K562 (cell line): ENCODE results near the gene HDAC10. TPM values are rescaled to one million over a fixed set of nuclear protein-coding genes. Genes with fewer than 3 reads are reported as not detected.

ENCODE experiments used
- ATAC-seq: fragments of 200-7000 bp; cut with Tn5 transposase; 3 replicates; pipeline ENCODE4 v1.9.1; 2020; ENCODE audit warnings: moderate library complexity
- BruUV-seq: library from RNA; stranded (reverse); fragments of 400-500 nt; replicated peaks from 2 replicates; lab custom pipeline; 2021; lab: Mats Ljungman, UMichigan
- CTCF ChIA-PET: fragments of 300-600 bp; formaldehyde crosslinking; extraction: SDS; loops from one replicate; lab custom pipeline; 2021; ENCODE audit warnings: low intra/inter-chr PET ratio; lab: Yijun Ruan, JAX
- POLR2A ChIA-PET: fragments of 300-600, 350-650 bp; sonication (Branson Sonifier 250); formaldehyde crosslinking; extraction: SDS; loops from one replicate; lab custom pipeline; 2021; ENCODE audit warnings: antibody characterized with exemption, inconsistent platforms; lab: Yijun Ruan, JAX
- DNase-seq, 4 experiments: peaks; one replicate each; pipeline versions ENCODE4 v3.0.0 to v3.0.0-alpha.2; 2011 to 2018; ENCODE audit warnings: low spot score in 3 of 4, mixed read lengths in 3 of 4; ENCODE audit errors: extremely low read depth in 1 of 4
- FAIRE-seq: peaks from 2 replicates; lab custom pipeline; 2011; peaks lifted over from hg19 to GRCh38; lab: Jason Lieb, UNC
- H2AFZ ChIP-seq: 2 replicates; pipeline ENCODE4 v1.6.0; 2011; ENCODE audit warnings: low read depth, low read length, control low read depth, inconsistent platforms
- H3K27ac ChIP-seq: fragments of 200-600 bp; 3 replicates; pipeline ENCODE4 v1.8.0; 2011; ENCODE audit warnings: low read depth, mild to moderate bottlenecking, control low read depth, inconsistent platforms, low read length, moderate library complexity, mixed read lengths; ENCODE audit errors: extremely low read depth
- H3K27me3 ChIP-seq, 2 experiments: fragments of 300-600 bp in 1 of 2; 2 replicates in 1 of 2; 3 replicates in 1 of 2; pipeline versions ENCODE4 v1.6.0 to v1.8.0; 2011; ENCODE audit warnings: inconsistent platforms in 2 of 2, low read length in 2 of 2, mild to moderate bottlenecking in 1 of 2, mixed read lengths in 1 of 2, moderate library complexity in 1 of 2; ENCODE audit not compliant: control insufficient read depth in 2 of 2, insufficient read depth in 2 of 2
- H3K36me3 ChIP-seq: fragments of 300-600 bp; 3 replicates; pipeline ENCODE4 v1.8.0; 2011; ENCODE audit warnings: mild to moderate bottlenecking, low read length, inconsistent platforms; ENCODE audit not compliant: control insufficient read depth, insufficient read depth
- H3K4me1 ChIP-seq, 2 experiments: fragments of 200-600 bp in 1 of 2; replicated peaks in 1 of 2; 2 replicates in 1 of 2; 3 replicates in 1 of 2; pipeline versions ENCODE4 v1.5.1 to v1.8.0; 2011; ENCODE audit warnings: inconsistent platforms in 2 of 2, low read length in 2 of 2, mild to moderate bottlenecking in 1 of 2, mixed read lengths in 1 of 2, moderate library complexity in 1 of 2; ENCODE audit not compliant: control insufficient read depth in 2 of 2, insufficient read depth in 2 of 2
- H3K4me2 ChIP-seq: 2 replicates; pipeline ENCODE4 v1.6.1; 2011; ENCODE audit warnings: low read length, control low read depth, inconsistent platforms, mixed read lengths; ENCODE audit not compliant: insufficient read depth
- H3K4me3 ChIP-seq: fragments of 200-600 bp; sonication (generic), shearing (Covaris generic); 2 replicates; pipeline ENCODE4 v1.5.1; 2016; ENCODE audit warnings: control low read depth, inconsistent platforms
- H3K79me2 ChIP-seq: fragments of 200-600 bp; 3 replicates; pipeline ENCODE4 v1.8.0; 2011; ENCODE audit warnings: low read length, inconsistent platforms; ENCODE audit not compliant: control insufficient read depth, insufficient read depth
- H3K9ac ChIP-seq, 2 experiments: 2 replicates each; pipeline versions ENCODE4 v1.6.0 to v1.6.1; 2011; ENCODE audit warnings: low read depth in 2 of 2, low read length in 2 of 2, control low read depth in 1 of 2, inconsistent platforms in 1 of 2, mild to moderate bottlenecking in 1 of 2, mixed read lengths in 1 of 2; ENCODE audit not compliant: insufficient read depth in 1 of 2
- H3K9me1 ChIP-seq: one replicate; pipeline ENCODE4 v1.6.0; 2011; ENCODE audit warnings: inconsistent platforms, mild to moderate bottlenecking, low read length, moderate library complexity; ENCODE audit not compliant: control insufficient read depth, insufficient read depth
- H3K9me3 ChIP-seq: replicated peaks from 2 replicates; pipeline ENCODE4 v1.5.1; 2011; ENCODE audit warnings: low read depth, low read length, inconsistent platforms; ENCODE audit not compliant: control insufficient read depth, insufficient read depth
- H4K20me1 ChIP-seq: replicated peaks from 2 replicates; pipeline ENCODE4 v1.6.1; 2011; ENCODE audit warnings: low read length, inconsistent platforms, mixed read lengths; ENCODE audit not compliant: control insufficient read depth, insufficient read depth
- HNRNPLL ChIP-seq: fragments of 200-400 bp; formaldehyde crosslinking; IDR thresholded peaks from 2 replicates; pipeline ENCODE4 v1.6.1; 2017; ENCODE audit warnings: low read length, low read depth, mild to moderate bottlenecking; ENCODE audit not compliant: poor library complexity, severe bottlenecking
- KAT2B ChIP-seq: IDR thresholded peaks from one replicate; pipeline ENCODE4 v1.6.1; 2012; ENCODE audit warnings: low read depth, mild to moderate bottlenecking, control low read depth, inconsistent platforms, low read length, moderate library complexity
- LEF1 ChIP-seq: fragments of 450-650 bp; IDR thresholded peaks from 2 replicates; pipeline ENCODE4 v1.6.1; 2016; ENCODE audit warnings: mild to moderate bottlenecking
- NCOR1 ChIP-seq: fragments of 450-650 bp; IDR thresholded peaks from 2 replicates; pipeline ENCODE4 v1.6.1; 2016; ENCODE audit warnings: mild to moderate bottlenecking, moderate library complexity
- NUFIP1 ChIP-seq: fragments of 450-650 bp; IDR thresholded peaks from 2 replicates; pipeline ENCODE4 v1.6.1; 2018; ENCODE audit not compliant: partially characterized antibody
- OTX1 ChIP-seq: fragments of 450-650 bp; formaldehyde crosslinking; IDR thresholded peaks from 2 replicates; pipeline ENCODE4 v1.4.0; 2022; ENCODE audit warnings: mild to moderate bottlenecking
- RBM15 ChIP-seq: fragments of 200-400 bp; formaldehyde crosslinking; IDR thresholded peaks from 2 replicates; pipeline ENCODE4 v1.6.1; 2018; ENCODE audit warnings: mild to moderate bottlenecking, low read length, moderate library complexity; ENCODE audit not compliant: insufficient read depth
- SIX5 ChIP-seq, 2 experiments: IDR thresholded peaks; 2 replicates each; pipeline ENCODE4 v1.6.1; 2011; ENCODE audit warnings: low read length in 2 of 2, borderline replicate concordance in 1 of 2, low read depth in 1 of 2, mild to moderate bottlenecking in 1 of 2, moderate library complexity in 1 of 2; ENCODE audit not compliant: insufficient read depth in 1 of 2
- TEAD1 ChIP-seq, 2 experiments: fragments of 450-650 bp in 1 of 2; sonication (generic) in 1 of 2; formaldehyde crosslinking; IDR thresholded peaks; 2 replicates each; pipeline versions ENCODE4 v1.4.0 to v1.8.0; 2020 to 2022; ENCODE audit warnings: mild to moderate bottlenecking in 2 of 2, missing genetic modification reagents in 1 of 2
- WGBS: fragments of 100-300 bp; shearing (Covaris generic); methylation state at CpG from one replicate; pipeline ENCODE4 v1.1.6; 2016; ENCODE audit warnings: low coverage, mixed read lengths; ENCODE audit not compliant: insufficient coverage; ENCODE audit errors: missing lambda C conversion rate; 5-methylcytosine and 5-hydroxymethylcytosine counted together
- in situ Hi-C: fragments of 300-500 bp; cut with MboI; formaldehyde crosslinking; loops from 4 replicates; pipeline ENCODE4 v1.15.0; 2018; ENCODE audit warnings: inconsistent platforms, mixed read lengths
- intact Hi-C: fragments of 100-400 bp; cut with micrococcal nuclease; formaldehyde crosslinking; loops from 2 replicates; pipeline ENCODE4 v1.14.2; 2022
- polyA plus RNA-seq, 8 experiments: library from polyadenylated mRNA; depleted of rRNA in 4 of 8; stranded (reverse) in 5 of 8; unstranded in 3 of 8; fragments of >200 nt; fragmentation: Nextera tagmentation in 2 of 8; fragmentation: Illumina TruSeq in 1 of 8; extraction: Ambion mirVana in 2 of 8; extraction: Trizol in 1 of 8; gene quantifications; 2 replicates each; pipeline versions ENCODE4 v1.2.1 to v1.2.3, GENCODE V29; 2011 to 2014; ENCODE audit warnings: inconsistent platforms in 1 of 8, missing spikeins in 1 of 8
- total RNA-seq, 7 experiments: library from RNA; depleted of rRNA in 6 of 7; stranded (reverse); fragments of >200 nt in 6 of 7; fragmentation: Illumina TruSeq in 2 of 7; extraction: Trizol in 2 of 7; gene quantifications; 2 replicates each; pipeline versions ENCODE4 v1.2.1 to v1.2.3, GENCODE V29; 2011 to 2021; ENCODE audit warnings: low replicate concordance in 1 of 7
- TF ChIP-seq, protein P1 (sequence below), 2 experiments: fragments of 450-650 bp; conservative IDR thresholded peaks; 2 replicates each; pipeline ENCODE4 v1.6.1; 2017; ENCODE audit warnings: mild to moderate bottlenecking in 2 of 2, moderate library complexity in 2 of 2
- TF ChIP-seq, protein P2 (sequence below): sonication (generic); formaldehyde crosslinking; IDR thresholded peaks from 2 replicates; pipeline ENCODE4 v1.8.1; 2023; ENCODE audit warnings: missing genetic modification reagents, mild to moderate bottlenecking, borderline replicate concordance
- TF ChIP-seq, protein P3 (sequence below): fragments of 250-450 bp; sonication (Bioruptor Pico); IDR thresholded peaks from 2 replicates; pipeline ENCODE4 v1.5.0; 2020; ENCODE audit warnings: mild to moderate bottlenecking, borderline replicate concordance

Gene HDAC10
- total and polyA plus RNA-seq, 9 of the 15 experiments (the other 6 are each of a cell fraction or from before 2014, with no cell fraction given) = 0.10 to 44.2 (median 6.5) TPM

DNA sequence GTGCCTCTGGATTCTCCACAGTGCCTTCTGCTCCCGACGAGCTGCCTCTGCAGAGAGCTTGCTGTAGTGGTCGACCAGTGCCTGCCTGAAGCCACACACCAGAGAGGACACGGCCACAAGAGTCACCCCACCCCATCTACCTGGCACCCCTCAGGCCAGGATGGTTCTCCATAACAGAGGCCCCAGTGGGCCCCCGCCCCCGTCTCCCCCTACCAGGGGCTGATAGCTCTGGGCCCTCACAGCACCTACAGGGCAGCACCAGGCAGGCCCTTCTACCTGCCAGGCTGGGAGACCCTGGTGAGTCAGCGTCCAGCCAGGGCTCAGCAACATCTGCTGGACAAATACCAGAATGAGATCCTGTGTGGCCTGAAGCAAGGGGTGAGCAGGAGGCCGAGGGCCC is 28.6 kb downstream of the HDAC10 start:
- Histone ChIP-seq H3K79me2 (no peaks in the 10 kb centered on the region), H3K4me2 (no peak overlapping the region), H3K27ac (no peak overlapping the region), H3K9me1 (no peaks in the 10 kb centered on the region), H3K4me3 (no peak overlapping the region), H3K27me3 (no peaks in the 10 kb centered on the region), H3K4me1 (peaks cover 0 to 36% of the 10 kb centered on the region in 2 experiments; a peak in 3 of 5 replicates), H4K20me1 (no peaks in the 10 kb centered on the region), H3K9me3 (0 out of 2 replicates have a peak, but pooled peaks cover 1% of the 10 kb centered on the region), H3K36me3 (peaks cover 80% of the 10 kb centered on the region; the same call in 2 of the 3 replicates), H2AFZ (no peak overlapping the region), H3K9ac (no peak overlapping the region)
- CTCF ChIA-PET = no interaction called here
- no TSS peak for BruUV-seq
- 88% methylated on average over 5 of the region's 8 CpGs for WGBS
- FAIRE-seq = no peak
- no peak for ATAC-seq
- intact Hi-C loops (no loop called here), in situ Hi-C loops (no loop called here)
- TF ChIP-seq OTX1 (no peak), HNRNPLL (no peak), NCOR1 (no peak), TEAD1 (CRISPR knock-in tag; IDR thresholded peaks at IDR 0.05) (no peak), NUFIP1 (no peak), LEF1 (no peak), RBM15 (no peak), KAT2B (no peak), SIX5 (IDR thresholded peaks at IDR 0.05; ENCODE audit: borderline replicate concordance in 1 of 2, insufficient read depth in 1 of 2, low read depth in 1 of 2, low read length in 2 of 2) (no peak)
- TF ChIP-seq, protein P1, sequence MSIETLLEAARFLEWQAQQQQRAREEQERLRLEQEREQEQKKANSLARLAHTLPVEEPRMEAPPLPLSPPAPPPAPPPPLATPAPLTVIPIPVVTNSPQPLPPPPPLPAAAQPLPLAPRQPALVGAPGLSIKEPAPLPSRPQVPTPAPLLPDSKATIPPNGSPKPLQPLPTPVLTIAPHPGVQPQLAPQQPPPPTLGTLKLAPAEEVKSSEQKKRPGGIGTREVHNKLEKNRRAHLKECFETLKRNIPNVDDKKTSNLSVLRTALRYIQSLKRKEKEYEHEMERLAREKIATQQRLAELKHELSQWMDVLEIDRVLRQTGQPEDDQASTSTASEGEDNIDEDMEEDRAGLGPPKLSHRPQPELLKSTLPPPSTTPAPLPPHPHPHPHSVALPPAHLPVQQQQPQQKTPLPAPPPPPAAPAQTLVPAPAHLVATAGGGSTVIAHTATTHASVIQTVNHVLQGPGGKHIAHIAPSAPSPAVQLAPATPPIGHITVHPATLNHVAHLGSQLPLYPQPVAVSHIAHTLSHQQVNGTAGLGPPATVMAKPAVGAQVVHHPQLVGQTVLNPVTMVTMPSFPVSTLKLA (conservative IDR thresholded peaks at IDR 0.05) = no peak
- TF ChIP-seq, protein P2, sequence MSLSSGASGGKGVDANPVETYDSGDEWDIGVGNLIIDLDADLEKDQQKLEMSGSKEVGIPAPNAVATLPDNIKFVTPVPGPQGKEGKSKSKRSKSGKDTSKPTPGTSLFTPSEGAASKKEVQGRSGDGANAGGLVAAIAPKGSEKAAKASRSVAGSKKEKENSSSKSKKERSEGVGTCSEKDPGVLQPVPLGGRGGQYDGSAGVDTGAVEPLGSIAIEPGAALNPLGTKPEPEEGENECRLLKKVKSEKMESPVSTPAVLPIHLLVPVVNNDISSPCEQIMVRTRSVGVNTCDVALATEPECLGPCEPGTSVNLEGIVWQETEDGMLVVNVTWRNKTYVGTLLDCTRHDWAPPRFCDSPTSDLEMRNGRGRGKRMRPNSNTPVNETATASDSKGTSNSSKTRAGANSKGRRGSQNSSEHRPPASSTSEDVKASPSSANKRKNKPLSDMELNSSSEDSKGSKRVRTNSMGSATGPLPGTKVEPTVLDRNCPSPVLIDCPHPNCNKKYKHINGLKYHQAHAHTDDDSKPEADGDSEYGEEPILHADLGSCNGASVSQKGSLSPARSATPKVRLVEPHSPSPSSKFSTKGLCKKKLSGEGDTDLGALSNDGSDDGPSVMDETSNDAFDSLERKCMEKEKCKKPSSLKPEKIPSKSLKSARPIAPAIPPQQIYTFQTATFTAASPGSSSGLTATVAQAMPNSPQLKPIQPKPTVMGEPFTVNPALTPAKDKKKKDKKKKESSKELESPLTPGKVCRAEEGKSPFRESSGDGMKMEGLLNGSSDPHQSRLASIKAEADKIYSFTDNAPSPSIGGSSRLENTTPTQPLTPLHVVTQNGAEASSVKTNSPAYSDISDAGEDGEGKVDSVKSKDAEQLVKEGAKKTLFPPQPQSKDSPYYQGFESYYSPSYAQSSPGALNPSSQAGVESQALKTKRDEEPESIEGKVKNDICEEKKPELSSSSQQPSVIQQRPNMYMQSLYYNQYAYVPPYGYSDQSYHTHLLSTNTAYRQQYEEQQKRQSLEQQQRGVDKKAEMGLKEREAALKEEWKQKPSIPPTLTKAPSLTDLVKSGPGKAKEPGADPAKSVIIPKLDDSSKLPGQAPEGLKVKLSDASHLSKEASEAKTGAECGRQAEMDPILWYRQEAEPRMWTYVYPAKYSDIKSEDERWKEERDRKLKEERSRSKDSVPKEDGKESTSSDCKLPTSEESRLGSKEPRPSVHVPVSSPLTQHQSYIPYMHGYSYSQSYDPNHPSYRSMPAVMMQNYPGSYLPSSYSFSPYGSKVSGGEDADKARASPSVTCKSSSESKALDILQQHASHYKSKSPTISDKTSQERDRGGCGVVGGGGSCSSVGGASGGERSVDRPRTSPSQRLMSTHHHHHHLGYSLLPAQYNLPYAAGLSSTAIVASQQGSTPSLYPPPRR (CRISPR knock-in tag) = no peak
- TF ChIP-seq, protein P3, sequence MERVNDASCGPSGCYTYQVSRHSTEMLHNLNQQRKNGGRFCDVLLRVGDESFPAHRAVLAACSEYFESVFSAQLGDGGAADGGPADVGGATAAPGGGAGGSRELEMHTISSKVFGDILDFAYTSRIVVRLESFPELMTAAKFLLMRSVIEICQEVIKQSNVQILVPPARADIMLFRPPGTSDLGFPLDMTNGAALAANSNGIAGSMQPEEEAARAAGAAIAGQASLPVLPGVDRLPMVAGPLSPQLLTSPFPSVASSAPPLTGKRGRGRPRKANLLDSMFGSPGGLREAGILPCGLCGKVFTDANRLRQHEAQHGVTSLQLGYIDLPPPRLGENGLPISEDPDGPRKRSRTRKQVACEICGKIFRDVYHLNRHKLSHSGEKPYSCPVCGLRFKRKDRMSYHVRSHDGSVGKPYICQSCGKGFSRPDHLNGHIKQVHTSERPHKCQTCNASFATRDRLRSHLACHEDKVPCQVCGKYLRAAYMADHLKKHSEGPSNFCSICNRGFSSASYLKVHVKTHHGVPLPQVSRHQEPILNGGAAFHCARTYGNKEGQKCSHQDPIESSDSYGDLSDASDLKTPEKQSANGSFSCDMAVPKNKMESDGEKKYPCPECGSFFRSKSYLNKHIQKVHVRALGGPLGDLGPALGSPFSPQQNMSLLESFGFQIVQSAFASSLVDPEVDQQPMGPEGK (CRISPR knock-in tag) = no peak
- POLR2A ChIA-PET = interaction anchor here (0.6 to 0.7 kb wide), 3 partner anchors 8 to 363 kb away, joined by 3 read pairs; no protein-coding TSS in a partner anchor
- no peak for DNase-seq
